ENCODE data around the gene NEURL3.
"Not testable (repeated sequence)": the region's sequence is repeated elsewhere in the genome, so short reads cannot be mapped to it uniquely, and the experiment has no call there.

Gene NEURL3

GRCh38 chr2:96505231-96505889 lies at the start of gene NEURL3:
Gene NEURL3, minus strand, starts transcription at chr2:96505357. Its CDS starts 71 bp downstream, at chr2:96505286.
- FAIRE-seq, result no peak

DNA sequence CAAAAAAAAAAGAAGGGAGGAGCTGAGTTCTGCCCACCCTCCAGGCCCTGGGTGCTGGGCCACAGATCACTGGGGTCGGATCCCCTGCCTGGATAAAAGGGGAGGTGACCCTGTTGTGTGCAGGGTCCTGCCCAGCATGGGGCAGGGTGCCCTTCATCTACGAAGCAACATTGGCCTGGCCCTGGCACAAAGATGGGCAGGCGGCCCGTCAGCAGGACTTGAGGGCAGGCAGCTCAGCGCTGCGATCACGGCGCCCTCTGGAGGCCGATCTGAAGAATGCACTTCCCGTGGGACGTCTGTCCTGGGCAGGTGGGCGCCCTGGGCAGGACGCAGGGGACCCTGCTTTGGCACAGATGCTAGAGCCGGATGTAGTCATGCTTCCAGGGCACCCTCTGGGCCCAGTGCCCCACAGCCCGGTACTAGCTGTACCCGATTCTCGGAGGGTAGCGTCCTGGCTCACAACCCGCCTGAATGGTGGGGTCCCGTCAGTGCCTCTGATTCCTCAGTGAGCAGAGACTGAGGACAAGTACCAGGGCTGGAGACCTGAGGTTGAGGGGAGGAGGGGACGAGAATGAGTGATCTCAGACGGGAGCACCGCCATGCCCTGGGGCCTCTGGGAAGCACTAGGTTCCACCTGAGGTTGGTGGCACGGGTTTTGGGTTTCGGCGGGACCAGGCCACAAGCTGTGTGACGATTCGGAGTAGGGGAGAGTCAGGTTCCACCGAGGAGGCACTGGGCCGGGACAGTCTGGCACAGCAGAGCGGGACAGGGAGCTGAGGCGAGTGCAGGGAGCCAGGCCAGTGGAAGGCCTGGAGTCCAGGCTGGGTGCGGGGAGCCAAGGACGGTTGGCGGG lies 49.4 kb upstream of the NEURL3 start:
- no peak for FAIRE-seq

- FAIRE-seq, result not testable (repeated sequence)
Observed at GRCh38 chr2:96553957-96554292, 48.8 kb upstream of the NEURL3 start.

- FAIRE-seq, result no peak
Observed at GRCh38 chr2:96553176-96553956, 48.2 kb upstream of the NEURL3 start.

- no peak for FAIRE-seq
Observed at GRCh38 chr2:96552315-96553175, 47.4 kb upstream of the NEURL3 start.

DNA sequence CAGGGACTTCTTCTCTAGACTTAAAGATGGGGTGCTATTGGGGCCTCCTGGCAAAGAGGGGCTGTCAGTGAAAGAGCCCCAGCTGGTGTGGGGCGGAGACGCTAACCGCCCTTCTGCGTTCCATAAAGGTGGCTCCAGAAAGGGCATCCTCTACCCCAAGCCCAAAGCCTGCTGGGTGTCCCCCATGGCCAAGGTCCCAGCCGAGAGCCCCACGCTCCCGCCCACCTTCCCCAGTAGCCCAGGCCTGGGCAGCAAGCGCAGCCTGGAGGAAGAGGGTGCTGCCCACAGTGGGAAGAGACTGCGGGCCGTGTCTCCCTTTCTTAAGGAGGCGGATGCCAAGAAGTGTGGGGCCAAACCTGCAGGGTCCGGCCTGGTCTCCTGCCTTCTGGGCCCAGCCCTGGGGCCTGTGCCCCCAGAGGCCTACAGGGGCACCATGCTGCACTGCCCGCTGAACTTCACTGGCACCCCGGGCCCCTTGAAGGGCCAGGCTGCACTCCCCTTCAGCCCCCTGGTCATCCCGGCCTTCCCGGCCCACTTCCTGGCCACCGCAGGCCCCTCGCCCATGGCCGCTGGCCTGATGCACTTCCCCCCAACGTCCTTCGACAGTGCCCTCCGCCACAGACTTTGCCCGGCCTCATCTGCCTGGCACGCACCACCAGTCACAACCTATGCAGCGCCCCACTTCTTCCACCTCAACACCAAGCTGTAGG lies 46.6 kb upstream of the NEURL3 start:
- FAIRE-seq, result no peak

DNA sequence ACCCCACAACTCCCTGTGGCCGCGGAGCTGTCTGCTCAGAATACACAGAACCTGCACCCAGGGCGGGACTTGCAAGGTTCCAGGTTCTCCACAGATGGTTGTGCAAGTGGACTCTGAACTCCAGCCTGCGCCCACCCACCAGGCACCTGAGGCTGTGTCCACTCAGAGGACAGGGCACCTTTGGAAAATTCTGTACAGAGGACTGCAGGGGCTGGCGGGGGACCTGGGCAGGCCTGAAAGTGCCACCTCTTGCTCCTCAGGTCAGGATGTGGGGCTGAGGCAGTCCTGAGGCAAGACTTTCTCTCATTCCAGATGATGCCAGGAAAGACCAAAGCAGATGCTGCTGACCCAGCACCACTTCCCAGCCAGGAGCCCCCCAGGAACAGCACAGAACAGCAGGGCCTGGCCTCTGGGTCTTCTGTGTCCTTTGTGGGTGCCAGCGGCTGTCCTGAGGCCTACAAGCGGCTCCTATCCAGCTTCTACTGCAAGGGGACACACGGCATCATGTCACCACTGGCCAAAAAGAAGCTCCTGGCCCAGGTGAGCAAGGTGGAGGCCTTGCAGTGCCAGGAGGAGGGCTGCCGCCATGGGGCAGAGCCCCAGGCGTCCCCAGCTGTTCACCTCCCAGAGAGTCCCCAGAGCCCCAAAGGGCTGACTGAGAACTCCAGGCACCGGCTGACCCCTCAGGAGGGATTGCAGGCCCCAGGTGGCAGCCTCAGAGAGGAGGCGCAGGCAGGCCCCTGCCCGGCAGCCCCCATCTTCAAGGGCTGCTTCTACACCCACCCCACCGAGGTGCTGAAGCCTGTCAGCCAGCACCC lies 45.8 kb upstream of the NEURL3 start:
- FAIRE-seq, result no peak

GRCh38 chr2:96549967-96550786 lies 45.0 kb upstream of the NEURL3 start:
- no peak for FAIRE-seq

- no peak for FAIRE-seq
Observed at GRCh38 chr2:96549466-96549785, 44.3 kb upstream of the NEURL3 start.

DNA sequence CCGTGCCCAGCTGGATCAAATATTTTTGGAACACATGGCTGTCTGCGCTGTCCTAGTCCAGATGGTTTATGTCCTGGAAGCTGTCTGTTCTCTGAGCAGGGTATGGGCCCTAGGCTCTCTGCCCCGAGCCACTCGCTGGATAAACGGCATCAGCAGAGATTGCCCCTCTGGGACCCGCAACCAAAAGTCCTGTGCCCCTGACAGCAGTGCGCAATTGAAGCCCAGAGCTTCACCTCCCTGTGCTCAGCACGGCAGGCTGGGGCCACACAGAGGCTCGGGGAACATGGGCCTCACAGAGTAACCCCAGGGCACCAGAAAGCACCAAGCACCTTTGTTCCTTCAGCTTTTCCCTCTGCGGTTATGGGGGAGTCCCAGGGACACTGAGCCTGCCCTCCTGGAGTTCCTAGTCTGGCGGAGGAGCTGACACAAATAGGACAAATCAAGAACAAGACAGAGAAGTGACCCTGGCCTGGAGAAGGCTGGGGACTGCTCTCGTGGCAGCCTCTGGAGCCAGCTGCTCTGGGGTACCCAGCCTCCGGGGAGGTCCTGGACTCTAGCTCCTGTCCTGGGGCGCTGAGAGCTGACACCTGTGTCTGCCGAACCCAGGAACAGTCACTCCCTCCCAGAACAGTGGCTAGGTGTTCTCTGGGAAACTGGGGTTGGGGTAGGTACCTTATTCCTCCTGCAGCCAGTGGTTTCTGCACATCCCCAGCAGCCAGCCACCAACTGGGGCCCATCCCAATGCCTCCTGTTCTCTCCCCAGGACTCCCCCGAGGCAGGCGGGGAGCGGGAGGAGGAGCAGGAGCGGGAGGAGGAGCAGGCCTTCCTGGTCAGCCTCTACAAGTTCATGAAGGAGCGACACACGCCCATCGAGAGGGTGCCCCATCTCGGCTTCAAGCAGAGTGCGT lies 43.7 kb upstream of the NEURL3 start:
- no peak for FAIRE-seq

- FAIRE-seq, result no peak
Observed at GRCh38 chr2:96547731-96548171, 42.6 kb upstream of the NEURL3 start.

- no peak for FAIRE-seq
Observed at GRCh38 chr2:96547203-96547641, 42.1 kb upstream of the NEURL3 start.

DNA sequence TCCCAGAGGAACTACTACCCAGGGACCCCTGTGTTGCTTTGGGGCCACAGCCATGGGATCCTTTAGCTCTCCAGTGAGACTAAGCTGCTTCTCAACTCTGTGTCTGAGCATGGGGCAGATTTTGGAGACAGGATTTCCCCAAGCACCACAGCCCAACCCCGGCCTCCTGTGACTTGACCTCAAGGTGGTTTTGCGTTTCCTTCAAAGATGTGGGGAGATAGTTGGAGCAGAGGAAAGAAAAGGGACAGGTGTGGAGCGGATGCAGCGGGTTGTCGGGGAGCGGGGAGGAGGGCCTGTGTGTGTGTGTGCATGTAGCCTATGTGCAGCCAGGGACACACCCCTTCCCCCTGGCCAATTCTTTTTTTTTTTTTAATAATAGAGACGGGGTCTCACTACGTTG lies 41.6 kb upstream of the NEURL3 start:
- no peak for FAIRE-seq

DNA sequence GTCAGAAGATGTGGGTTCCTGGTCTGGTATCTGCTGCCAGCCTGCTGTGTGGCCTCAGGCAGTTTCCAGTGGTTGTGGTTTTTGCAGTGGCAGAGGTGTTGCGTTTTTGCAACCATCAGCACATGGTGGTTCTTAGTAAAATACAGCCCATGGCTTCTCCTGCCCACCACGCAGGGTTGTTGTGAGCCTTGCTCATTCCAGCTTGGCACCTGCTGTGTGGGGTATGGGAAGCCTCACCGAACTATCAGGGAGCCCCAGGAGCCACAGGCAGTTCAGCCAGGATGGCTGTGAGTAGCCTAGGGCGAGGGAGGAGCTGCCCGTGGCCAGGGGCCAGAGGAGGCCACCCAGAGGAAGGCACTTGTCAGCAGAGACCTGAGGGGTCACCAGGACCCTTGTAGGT lies 41.2 kb upstream of the NEURL3 start:
- FAIRE-seq, result no peak

DNA sequence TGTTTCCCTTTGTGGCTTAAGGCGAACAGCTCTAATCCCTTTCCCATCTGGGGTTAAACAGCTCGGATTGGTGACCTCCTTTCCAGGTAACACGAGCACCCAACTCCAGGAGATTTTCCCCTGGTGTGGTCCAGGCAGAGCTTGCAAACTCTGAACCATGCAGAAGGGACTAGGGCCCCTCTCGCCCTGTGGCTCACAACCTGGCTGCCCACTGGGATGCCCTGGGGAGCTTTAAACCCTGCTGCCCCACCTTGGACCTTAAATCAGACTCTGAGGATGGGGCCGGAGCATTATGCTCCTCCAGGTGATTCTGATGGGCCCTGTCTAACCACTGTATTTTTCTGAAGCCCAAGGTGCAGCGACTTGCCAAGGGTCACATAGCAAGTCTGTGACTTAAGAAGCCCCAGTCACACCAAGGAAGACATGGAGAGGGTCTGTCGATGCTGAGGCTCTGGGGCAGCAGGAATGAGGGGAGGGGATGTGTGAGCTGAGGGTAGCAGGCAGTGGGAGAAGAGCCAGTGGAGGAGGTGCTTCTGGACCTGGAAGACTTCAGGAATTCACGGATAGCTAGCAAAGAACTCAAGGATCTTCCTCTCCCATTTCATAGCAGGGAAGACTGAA lies 37.3 kb upstream of the NEURL3 start:
- FAIRE-seq, result no peak

- no peak for FAIRE-seq
Observed at GRCh38 chr2:96541398-96542152, 36.4 kb upstream of the NEURL3 start.

- FAIRE-seq, result no peak
Observed at GRCh38 chr2:96540136-96540535, 35.0 kb upstream of the NEURL3 start.
